ENCODE measurements around the gene DLST.

Gene DLST

GRCh38 chr14:74881431-74882102 lies at the start of gene DLST:
Gene DLST, plus strand, starts transcription at chr14:74881916. Its CDS starts 38 bp downstream, at chr14:74881954.
- peak; percentile 81 to 87 (median 83) for DNase-seq (ENCODE audit: low read depth in 2 of 3, low spot score in 2 of 3)

- no peak for DNase-seq (ENCODE audit: low read depth in 2 of 3, low spot score in 2 of 3)
Measured at GRCh38 chr14:74832849-74833248, 48.9 kb upstream of the DLST start.

GRCh38 chr14:74834692-74835392 lies 46.9 kb upstream of the DLST start:
- no peak for DNase-seq (ENCODE audit: low read depth in 2 of 3, low spot score in 2 of 3)

- no peak for DNase-seq (ENCODE audit: low read depth in 2 of 3, low spot score in 2 of 3)
Measured at GRCh38 chr14:74835645-74836250, 46.0 kb upstream of the DLST start.

- DNase-seq (ENCODE audit: low read depth in 2 of 3, low spot score in 2 of 3): no peak
Measured at GRCh38 chr14:74836251-74836960, 45.3 kb upstream of the DLST start.

GRCh38 chr14:74838166-74838565 lies 43.5 kb upstream of the DLST start:
- DNase-seq (ENCODE audit: low read depth in 2 of 3, low spot score in 2 of 3): no peak

- no peak for DNase-seq (ENCODE audit: low read depth in 2 of 3, low spot score in 2 of 3)
Measured at GRCh38 chr14:74840603-74841030, 41.1 kb upstream of the DLST start.

- no peak for DNase-seq (ENCODE audit: low read depth in 2 of 3, low spot score in 2 of 3)
Measured at GRCh38 chr14:74841230-74842207, 40.2 kb upstream of the DLST start.

- no peak for DNase-seq (ENCODE audit: low read depth in 2 of 3, low spot score in 2 of 3)
Measured at GRCh38 chr14:74843653-74844052, 38.1 kb upstream of the DLST start.

- DNase-seq (ENCODE audit: low read depth in 2 of 3, low spot score in 2 of 3): no peak
Measured at GRCh38 chr14:74846168-74846567, 35.5 kb upstream of the DLST start.

- DNase-seq (ENCODE audit: low read depth in 2 of 3, low spot score in 2 of 3): no peak
Measured at GRCh38 chr14:74846968-74847665, 34.6 kb upstream of the DLST start.

- DNase-seq (ENCODE audit: low read depth in 2 of 3, low spot score in 2 of 3): no peak
Measured at GRCh38 chr14:74848768-74849167, 32.9 kb upstream of the DLST start.

- DNase-seq (ENCODE audit: low read depth in 2 of 3, low spot score in 2 of 3): no peak
Measured at GRCh38 chr14:74852922-74853530, 28.7 kb upstream of the DLST start.

GRCh38 chr14:74853581-74853980 lies 28.1 kb upstream of the DLST start:
- DNase-seq (ENCODE audit: low read depth in 2 of 3, low spot score in 2 of 3): no peak

- DNase-seq (ENCODE audit: low read depth in 2 of 3, low spot score in 2 of 3): no peak
Measured at GRCh38 chr14:74855021-74855420, 26.7 kb upstream of the DLST start.

- DNase-seq (ENCODE audit: low read depth in 2 of 3, low spot score in 2 of 3): no peak
Measured at GRCh38 chr14:74855945-74856344, 25.8 kb upstream of the DLST start.

- no peak for DNase-seq (ENCODE audit: low read depth in 2 of 3, low spot score in 2 of 3)
Measured at GRCh38 chr14:74856366-74856765, 25.4 kb upstream of the DLST start.

GRCh38 chr14:74858022-74858421 lies 23.7 kb upstream of the DLST start:
- no peak for DNase-seq (ENCODE audit: low read depth in 2 of 3, low spot score in 2 of 3)

- no peak for DNase-seq (ENCODE audit: low read depth in 2 of 3, low spot score in 2 of 3)
Measured at GRCh38 chr14:74859757-74860552, 21.8 kb upstream of the DLST start.
